Pulmonary artery endothelial cell (primary cell): ENCODE results near the gene RAPGEF1. TPM values are rescaled to one million over a fixed set of nuclear protein-coding genes. Genes with fewer than 3 reads are reported as not detected.

Source experiments
- DNase-seq: peaks from one replicate; pipeline ENCODE4 v3.0.0-alpha.2; 2011; ENCODE audit warnings: low read depth, low spot score
- total RNA-seq: library from RNA; depleted of rRNA; stranded (reverse); fragments of >200 nt; gene quantifications from 2 replicates; pipeline ENCODE4 v1.2.3, GENCODE V29; 2014

RAPGEF1 gene
- total RNA-seq, 1 donor from 2014 or later = 49.3 TPM

GRCh38 chr9:131625790-131626670, 113.8 kb downstream of the RAPGEF1 start:
- no peak for DNase-seq

DNA sequence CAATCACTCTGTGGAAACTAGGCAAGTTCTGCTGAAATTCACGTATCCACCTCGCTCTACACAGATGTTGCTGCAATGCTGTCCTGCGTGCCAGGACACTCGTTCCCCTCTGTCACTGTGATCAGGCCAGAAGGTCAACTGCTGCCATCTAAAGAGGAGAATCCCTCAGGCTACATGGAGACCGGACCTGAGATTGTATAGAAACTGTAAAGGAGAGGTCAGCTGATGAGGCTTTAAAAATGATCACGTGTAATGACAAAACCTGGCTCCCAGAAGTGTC, 114.4 kb downstream of the RAPGEF1 start:
- DNase-seq = no peak

DNA sequence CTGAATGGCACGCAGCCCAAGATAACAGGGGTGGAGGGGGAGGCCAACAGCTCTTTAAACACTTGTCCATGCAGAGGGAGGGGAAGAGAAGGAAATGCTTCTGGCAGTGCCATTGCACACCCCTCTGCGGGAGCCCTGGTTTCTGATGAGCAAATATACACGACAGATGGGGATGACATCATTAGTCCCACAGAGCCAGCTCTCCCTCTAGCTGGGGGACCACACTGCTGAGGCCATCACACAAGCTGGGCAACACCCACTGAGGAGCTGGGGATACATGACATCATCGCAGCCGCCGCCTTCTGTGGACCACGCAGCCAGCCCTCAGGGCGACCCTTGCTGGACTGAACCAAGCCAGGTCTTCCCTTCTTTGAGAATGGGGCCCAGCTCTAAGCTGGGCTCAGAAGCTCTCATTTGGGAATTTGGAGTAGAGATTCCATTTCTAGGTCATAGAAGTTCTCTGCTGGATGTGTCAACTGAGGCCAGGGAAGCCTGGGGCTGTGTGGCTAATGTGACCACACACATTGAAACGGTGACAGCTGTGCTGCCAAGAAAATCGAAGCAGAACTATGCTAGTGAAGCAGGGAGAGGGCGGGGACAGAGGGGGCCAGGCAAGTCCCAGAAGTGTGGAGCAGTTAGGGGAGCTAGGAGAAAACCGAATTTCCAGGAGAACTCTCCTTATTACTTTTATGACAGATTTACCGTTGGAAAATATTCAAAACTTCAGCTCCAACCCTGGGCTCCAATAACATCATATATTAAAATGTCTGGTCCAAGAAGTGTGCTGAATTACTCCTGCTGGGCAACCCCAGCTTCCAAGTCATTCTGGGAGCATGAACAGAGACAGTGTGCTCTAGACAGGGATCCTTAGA, 115.0 kb downstream of the RAPGEF1 start:
- no peak for DNase-seq

DNA sequence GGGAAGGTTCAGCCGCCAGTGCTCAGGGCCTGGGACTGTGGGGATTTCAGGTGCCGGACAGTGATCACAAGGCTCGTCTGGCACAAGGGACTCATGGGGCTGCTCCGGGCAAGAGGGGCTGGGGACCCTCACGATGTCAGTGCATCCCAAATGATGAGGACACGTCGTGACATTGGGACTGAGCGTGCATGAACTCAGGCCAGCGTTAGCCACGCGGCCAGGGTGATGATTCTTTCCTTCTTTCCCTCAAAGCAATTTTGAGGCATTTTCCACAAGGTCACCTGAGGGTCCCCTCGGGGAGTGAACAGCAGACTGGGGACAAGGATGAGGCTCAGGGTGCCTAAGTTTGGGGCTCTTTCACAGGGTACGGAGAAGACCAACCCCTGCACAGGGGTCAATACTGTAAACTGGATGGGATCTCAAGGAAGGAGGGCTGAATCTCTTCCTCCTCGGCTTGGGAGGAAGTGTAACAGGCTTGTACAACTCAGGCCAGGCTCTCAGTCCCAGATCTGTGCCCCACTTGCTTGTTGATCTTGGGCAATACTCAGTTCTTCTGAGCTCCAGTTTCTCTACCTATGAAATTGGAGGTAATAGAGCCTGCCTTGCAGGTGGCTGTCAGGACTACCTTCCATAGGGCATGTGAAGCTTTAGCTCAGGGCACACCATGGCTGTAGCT, 116.1 kb downstream of the RAPGEF1 start:
- no peak for DNase-seq

DNA sequence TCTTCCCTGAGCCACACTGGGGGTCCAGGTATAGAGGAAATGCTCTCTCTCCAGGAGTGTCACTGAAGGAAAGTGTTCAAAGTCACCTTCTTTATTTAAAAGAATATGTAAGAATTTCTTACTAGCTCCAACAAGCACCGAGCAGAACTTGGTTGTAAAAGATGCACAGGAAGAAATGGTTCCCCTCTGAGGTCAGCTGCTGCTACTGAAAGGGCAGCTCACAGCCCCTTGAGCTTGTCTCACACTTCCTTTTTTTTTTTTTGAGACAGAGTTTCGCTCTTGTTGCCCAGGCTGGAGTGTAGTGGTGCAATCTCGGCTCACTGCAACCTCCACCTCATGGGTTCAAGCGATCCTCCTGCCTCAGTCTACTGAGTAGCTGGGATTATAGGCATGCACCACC, 117.4 kb downstream of the RAPGEF1 start:
- DNase-seq = no peak

- no peak for DNase-seq
Observed at GRCh38 chr9:131621551-131622358, 118.1 kb downstream of the RAPGEF1 start.

GRCh38 chr9:131620764-131621520, 118.9 kb downstream of the RAPGEF1 start:
- DNase-seq = no peak

DNA sequence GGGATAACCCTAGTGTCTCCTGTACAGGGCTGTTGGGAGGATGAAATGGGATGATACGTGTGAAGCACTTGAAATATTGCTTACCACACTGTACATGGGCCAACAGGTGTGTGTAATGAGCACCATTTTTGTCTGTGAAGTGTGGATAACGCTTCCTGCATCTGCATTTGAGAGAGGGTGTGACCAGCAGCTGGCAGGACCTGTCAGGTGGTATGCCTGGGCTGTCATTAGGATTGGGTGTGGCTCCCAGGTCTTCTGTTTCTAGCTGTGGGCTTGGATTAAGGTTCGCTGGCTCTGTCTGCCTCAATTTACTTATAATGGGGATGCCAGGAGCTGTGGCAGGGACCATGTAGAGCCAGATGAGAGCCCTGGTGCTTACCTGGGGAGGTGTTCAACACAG, 120.2 kb downstream of the RAPGEF1 start:
- DNase-seq = no peak

- DNase-seq = no peak
Observed at GRCh38 chr9:131618785-131619184, 121.1 kb downstream of the RAPGEF1 start.

- no peak for DNase-seq
Observed at GRCh38 chr9:131618071-131618479, 121.8 kb downstream of the RAPGEF1 start.

GRCh38 chr9:131617611-131618010, 122.3 kb downstream of the RAPGEF1 start:
- DNase-seq = no peak

DNA sequence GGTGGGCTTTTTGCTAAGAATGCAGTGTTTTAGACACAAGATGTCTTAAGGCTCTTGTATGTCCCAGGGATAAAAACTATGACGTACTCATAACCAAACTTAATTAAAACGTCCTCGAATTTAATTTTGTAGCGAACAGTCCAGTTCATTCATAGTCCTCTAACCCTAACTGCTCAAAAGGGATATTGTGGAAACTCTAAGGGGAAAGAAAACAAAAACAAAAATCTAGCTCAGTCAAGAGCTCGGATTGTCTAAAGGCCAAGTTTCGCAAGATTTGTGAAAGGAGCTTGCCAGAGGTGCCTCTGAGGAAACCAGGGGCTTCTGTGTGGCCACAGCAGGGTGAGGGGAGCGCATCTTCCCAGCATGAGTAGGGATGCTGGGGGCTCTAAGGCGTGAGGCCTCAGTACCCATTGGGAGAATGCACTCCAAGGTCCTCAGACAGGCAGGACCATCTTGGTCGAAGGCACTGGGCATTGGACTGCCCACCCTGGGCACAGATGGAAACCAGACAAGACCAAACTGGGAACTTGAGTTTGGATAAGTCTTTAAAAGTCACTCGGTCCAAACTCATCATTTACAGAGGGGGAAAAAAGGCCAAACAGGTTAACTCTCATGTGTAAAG, 122.8 kb downstream of the RAPGEF1 start:
- no peak for DNase-seq

GRCh38 chr9:131614340-131614915, 125.4 kb downstream of the RAPGEF1 start:
- DNase-seq = no peak

DNA sequence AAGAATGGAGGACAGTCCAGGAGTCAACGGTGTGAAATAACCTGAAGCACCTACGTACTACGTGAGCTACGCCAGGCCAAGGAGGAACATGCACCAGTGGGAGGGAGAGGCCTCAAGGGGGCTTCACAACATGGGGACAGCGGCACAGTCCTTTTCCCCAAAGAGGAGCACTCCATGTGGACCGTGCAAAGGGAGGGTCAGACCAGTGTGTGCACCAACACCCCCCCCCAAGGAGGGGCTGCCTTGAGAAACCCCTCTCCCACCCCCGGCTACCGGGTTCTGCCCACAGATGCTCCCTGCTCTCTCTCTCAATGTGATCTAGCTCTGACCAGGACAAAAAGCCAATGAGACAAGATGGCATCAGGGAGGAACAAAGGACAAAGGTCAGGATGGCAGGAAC, 126.0 kb downstream of the RAPGEF1 start:
- no peak for DNase-seq

DNA sequence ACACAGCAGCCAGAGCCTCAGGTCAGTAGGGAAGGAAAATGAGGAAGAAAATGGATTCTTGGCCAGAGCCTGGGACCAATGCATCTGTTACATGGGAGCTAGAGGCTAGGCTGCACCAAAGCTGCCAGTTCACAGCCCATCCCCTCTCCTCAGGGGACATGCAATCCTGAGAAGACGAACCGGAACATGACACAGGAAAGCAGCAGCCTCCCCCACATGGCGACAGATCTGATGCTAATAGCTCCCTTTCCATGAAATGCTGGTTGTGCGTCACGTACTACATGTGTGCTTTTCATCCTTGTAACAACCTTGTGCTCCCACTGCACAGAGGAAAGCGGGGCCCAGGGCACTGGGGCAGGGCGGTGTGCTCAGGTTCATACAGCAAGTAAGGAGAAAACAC, 127.0 kb downstream of the RAPGEF1 start:
- DNase-seq = no peak

DNA sequence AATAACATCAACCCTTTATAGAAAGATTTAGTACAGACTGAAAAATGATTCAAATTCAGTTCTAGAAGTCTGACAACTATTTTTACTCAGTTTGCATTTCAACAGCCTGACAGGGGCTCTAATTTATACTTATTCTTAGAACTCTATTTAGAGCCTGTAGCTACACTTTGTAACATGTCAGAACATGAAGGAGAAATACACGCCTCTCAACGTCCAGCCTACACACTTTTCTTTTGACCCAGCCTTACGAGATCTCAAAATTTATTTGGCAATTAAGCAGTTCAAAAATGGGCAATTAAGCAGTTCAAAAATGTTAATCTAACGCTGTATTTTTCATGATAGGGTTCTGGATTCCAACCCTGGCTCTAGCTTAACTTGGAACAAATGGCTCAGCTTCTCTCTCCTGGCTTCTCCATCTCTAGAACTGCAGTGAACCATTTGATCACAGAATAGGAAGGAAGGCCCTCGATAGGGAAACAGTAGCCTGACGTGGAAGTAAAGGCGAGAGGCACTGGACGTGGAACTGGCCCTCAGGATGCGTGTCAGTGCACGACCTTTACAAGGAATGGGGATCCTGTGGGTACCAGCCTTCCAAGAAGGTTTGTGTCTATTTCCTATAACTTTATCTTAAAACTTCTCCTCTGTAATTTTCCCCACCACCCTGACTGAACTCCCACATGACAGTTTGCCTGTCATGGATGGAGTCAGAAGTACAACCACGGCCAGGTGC, 128.1 kb downstream of the RAPGEF1 start:
- no peak for DNase-seq

- DNase-seq = no peak
Observed at GRCh38 chr9:131610231-131610761, 129.6 kb downstream of the RAPGEF1 start.

GRCh38 chr9:131609099-131609830, 130.6 kb downstream of the RAPGEF1 start:
- no peak for DNase-seq
